Esophagus muscularis mucosa (tissue), 4 donors: ENCODE results near the gene IFT88.

Experiments
- EP300 ChIP-seq: sonication (generic); formaldehyde crosslinking; IDR thresholded peaks from one replicate; pipeline ENCODE4 v1.6.1; 2017; ENCODE audit warnings: antibody characterized with exemption
- POLR2A ChIP-seq: fragments of 450-650 bp; IDR thresholded peaks from one replicate; pipeline ENCODE4 v1.6.1; 2017; ENCODE audit warnings: antibody characterized with exemption, moderate library complexity, mild to moderate bottlenecking, low read depth
- TF ChIP-seq, protein P1 (sequence below), 3 experiments: fragments of 200-600 bp in 2 of 3; fragments of 450-650 bp in 1 of 3; sonication (generic) in 2 of 3; IDR thresholded peaks; one replicate each; pipeline ENCODE4 v1.5.1; 2017 to 2019; ENCODE audit warnings: antibody characterized with exemption in 3 of 3, mild to moderate bottlenecking in 2 of 3, moderate library complexity in 1 of 3

- TF ChIP-seq, protein P1, sequence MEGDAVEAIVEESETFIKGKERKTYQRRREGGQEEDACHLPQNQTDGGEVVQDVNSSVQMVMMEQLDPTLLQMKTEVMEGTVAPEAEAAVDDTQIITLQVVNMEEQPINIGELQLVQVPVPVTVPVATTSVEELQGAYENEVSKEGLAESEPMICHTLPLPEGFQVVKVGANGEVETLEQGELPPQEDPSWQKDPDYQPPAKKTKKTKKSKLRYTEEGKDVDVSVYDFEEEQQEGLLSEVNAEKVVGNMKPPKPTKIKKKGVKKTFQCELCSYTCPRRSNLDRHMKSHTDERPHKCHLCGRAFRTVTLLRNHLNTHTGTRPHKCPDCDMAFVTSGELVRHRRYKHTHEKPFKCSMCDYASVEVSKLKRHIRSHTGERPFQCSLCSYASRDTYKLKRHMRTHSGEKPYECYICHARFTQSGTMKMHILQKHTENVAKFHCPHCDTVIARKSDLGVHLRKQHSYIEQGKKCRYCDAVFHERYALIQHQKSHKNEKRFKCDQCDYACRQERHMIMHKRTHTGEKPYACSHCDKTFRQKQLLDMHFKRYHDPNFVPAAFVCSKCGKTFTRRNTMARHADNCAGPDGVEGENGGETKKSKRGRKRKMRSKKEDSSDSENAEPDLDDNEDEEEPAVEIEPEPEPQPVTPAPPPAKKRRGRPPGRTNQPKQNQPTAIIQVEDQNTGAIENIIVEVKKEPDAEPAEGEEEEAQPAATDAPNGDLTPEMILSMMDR (IDR thresholded peaks at IDR 0.05), result no peak
- no peak for TF ChIP-seq POLR2A
- no peak for TF ChIP-seq EP300
Observed at GRCh38 chr13:20729633-20730585, 163.0 kb downstream of the IFT88 start.
